ENCODE data around the gene SLC39A2.
"Not testable (repeated sequence)": the region's sequence is repeated elsewhere in the genome, so short reads cannot be mapped to it uniquely, and the experiment has no call there.

The SLC39A2 gene, protein sequence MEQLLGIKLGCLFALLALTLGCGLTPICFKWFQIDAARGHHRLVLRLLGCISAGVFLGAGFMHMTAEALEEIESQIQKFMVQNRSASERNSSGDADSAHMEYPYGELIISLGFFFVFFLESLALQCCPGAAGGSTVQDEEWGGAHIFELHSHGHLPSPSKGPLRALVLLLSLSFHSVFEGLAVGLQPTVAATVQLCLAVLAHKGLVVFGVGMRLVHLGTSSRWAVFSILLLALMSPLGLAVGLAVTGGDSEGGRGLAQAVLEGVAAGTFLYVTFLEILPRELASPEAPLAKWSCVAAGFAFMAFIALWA

DNA sequence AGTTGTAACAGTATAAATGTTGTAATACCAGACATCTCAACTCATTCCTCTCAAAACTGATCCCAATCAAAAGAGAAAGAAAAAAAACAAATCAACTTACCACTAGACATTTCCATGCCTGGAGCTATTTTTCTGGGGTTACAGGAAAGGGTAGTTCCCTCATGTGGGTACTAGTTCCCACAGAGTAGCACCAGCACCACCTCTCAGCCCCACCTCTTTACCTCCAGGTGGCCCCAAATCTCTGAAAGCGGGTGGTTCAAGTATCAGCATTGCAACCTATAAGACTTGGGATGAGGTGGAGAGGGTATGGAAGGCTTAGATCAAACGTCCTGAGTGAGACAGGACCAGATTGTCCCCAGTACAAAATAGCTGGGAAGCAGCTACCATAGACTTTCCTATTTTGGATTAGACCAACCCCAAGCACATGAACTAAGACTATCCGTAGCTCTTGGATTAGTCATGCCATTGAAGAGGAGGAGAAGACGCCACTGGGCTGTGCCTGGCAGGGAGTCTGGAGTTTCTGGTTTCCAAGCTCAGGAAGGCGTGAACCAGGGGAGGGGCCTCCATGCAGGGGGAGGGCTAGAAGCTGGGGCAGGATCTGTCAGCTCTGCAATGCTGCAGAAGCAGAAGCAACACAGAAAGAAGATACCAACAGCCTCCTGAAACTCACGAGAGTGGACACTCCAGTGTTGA lies at the start of gene SLC39A2:
TSS of gene SLC39A2 (plus strand) at position 620 of the 693 bp plus-strand sequence. CDS start 154 bp downstream, outside the sequence.
- DNase-seq, result peak; percentile 42
- H3K27me3 Mint-ChIP-seq (ENCODE audit: low read depth, poor library complexity), result peaks cover 4% of the 10 kb centered on the region
- TF ChIP-seq, protein P1, sequence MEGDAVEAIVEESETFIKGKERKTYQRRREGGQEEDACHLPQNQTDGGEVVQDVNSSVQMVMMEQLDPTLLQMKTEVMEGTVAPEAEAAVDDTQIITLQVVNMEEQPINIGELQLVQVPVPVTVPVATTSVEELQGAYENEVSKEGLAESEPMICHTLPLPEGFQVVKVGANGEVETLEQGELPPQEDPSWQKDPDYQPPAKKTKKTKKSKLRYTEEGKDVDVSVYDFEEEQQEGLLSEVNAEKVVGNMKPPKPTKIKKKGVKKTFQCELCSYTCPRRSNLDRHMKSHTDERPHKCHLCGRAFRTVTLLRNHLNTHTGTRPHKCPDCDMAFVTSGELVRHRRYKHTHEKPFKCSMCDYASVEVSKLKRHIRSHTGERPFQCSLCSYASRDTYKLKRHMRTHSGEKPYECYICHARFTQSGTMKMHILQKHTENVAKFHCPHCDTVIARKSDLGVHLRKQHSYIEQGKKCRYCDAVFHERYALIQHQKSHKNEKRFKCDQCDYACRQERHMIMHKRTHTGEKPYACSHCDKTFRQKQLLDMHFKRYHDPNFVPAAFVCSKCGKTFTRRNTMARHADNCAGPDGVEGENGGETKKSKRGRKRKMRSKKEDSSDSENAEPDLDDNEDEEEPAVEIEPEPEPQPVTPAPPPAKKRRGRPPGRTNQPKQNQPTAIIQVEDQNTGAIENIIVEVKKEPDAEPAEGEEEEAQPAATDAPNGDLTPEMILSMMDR (IDR thresholded peaks at IDR 0.05), result no peak
- H3K9me3 Mint-ChIP-seq, result no peaks in the 10 kb centered on the region
- H3K27ac Mint-ChIP-seq, result peak within 1 kb of the TSS; percentile 66
- H3K4me3 Mint-ChIP-seq, result no peak within 1 kb of the TSS
- peaks cover 28% of the 10 kb centered on the region for H3K4me1 Mint-ChIP-seq
- peaks cover 32% of the 10 kb centered on the region for H3K36me3 Mint-ChIP-seq (ENCODE audit: low read depth)

DNA sequence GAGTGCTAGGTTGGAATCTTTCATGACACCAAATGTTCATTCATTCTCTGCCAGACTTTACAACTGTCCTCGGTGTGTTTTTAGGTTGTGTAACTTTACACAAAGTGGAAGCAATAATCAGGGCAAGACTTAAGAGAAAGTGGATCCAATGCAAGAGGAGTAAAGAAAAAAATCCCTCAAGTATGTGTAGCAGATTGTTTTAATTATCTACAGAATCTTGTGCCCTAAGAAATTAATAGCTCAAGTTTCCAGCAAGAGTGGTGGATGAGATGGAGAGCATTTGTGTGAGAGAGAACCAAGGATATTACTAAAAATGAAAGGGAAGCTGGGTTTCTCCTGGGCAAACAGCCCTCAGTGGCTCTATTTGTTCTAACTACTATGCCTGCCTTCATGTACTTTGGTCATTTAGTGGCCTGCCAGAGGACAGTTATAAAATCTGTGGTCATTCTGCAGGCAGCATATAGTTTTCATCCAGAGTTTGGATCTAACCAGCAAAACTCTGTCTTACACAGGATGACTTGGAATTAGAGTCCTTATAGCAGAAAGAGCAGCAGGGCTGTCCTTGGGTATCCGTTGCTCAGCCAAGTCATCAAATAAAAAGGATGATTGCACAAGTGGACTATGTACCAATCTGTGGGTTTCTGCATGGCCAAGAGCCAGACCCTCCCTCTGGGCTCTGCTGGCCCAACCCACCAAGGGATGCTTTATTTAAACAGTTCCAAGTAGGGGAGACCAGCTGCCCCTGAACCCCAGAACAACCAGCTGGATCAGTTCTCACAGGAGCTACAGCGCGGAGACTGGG lies 44.2 kb upstream of the SLC39A2 start, which contains the start of gene RNASE2:
TSS of gene RNASE2 (plus strand) at position 752 of the 802 bp plus-strand sequence. CDS start 285 bp downstream, outside the sequence.
- H3K27me3 Mint-ChIP-seq (ENCODE audit: low read depth, poor library complexity), result peaks cover 21% of the 10 kb centered on the region
- not testable (repeated sequence) for H3K4me3 Mint-ChIP-seq; H3K9me3 Mint-ChIP-seq; H3K36me3 Mint-ChIP-seq (ENCODE audit: low read depth); H3K27ac Mint-ChIP-seq; H3K4me1 Mint-ChIP-seq; DNase-seq

DNA sequence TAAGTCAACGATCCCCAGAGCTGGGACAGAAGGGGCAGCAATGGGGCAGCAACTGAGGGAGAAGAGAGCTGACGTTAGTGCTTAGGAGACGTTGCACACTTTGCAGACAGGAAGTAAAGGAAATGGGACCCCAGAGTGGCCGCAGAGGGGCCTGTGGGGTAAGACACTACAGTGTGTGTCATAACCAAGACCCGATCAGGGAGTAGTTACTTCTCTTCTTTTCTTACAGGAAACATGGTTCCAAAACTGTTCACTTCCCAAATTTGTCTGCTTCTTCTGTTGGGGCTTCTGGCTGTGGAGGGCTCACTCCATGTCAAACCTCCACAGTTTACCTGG lies 43.6 kb upstream of the SLC39A2 start:
- H3K27ac Mint-ChIP-seq; H3K36me3 Mint-ChIP-seq (ENCODE audit: low read depth); H3K9me3 Mint-ChIP-seq; DNase-seq; H3K4me3 Mint-ChIP-seq; H3K4me1 Mint-ChIP-seq: not testable (repeated sequence)
- peaks cover 18% of the 10 kb centered on the region for H3K27me3 Mint-ChIP-seq (ENCODE audit: low read depth, poor library complexity)

DNA sequence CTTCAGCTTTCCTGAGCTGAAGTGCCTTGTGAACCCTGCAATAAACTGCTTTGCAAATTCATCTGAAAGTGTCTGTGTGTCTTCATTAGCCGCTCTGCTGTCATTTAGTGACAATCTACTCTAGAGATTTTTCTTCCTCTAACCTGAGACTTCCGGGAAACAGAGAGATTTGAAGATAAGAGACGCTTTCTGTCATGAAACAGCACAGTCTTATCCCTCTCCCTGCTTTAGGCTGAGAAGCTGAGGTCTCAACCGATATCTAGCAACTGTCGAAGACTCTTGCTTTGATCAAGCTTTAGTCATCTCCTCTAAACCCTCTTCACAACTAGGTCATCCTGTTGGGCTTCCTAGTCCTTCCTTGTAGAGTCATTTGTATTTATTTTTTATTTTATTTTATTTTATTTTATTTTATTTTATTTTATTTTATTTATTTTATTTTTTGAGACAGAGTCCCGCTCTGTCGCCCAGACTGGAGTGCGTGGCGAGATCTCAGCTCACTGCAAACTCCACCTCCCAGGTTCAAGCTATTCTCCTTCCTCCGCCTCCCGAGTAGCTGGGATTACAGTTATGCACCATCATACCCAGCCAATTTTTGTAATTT lies 42.6 kb upstream of the SLC39A2 start:
- Mint-ChIP-seq H3K27me3 (ENCODE audit: low read depth, poor library complexity) (peaks cover 13% of the 10 kb centered on the region), H3K9me3 (peaks cover 10% of the 10 kb centered on the region), H3K36me3 (ENCODE audit: low read depth) (no peaks in the 10 kb centered on the region), H3K27ac (no peak overlapping the region), H3K4me3 (no peak overlapping the region), H3K4me1 (no peaks in the 10 kb centered on the region)
- no peak for DNase-seq
- TF ChIP-seq, protein P1 (IDR thresholded peaks at IDR 0.05), result no peak

DNA sequence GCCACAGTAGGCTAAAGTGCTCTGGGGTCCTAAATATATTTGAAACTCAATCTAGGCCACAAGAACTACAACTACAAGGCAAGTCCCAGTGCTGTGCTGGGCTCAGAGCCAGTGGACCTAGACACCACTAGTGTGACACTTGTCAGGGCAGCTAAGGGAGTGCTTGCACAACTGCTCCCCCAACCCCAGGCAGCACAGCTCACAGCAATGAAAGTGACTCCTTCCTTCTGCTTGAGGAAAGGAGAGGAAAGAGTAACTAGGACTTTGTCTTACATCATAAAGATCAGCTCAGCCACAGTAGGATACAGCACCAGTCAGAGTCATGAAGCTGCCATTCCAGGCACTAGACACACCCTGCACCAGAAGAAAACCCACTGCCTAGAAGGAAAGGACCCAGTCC lies 40.1 kb upstream of the SLC39A2 start:
- H3K27me3 Mint-ChIP-seq (ENCODE audit: low read depth, poor library complexity), result peaks cover 12% of the 10 kb centered on the region
- not testable (repeated sequence) for H3K4me3 Mint-ChIP-seq; DNase-seq; H3K36me3 Mint-ChIP-seq (ENCODE audit: low read depth); H3K27ac Mint-ChIP-seq; H3K4me1 Mint-ChIP-seq
- peaks cover 10% of the 10 kb centered on the region for H3K9me3 Mint-ChIP-seq

DNA sequence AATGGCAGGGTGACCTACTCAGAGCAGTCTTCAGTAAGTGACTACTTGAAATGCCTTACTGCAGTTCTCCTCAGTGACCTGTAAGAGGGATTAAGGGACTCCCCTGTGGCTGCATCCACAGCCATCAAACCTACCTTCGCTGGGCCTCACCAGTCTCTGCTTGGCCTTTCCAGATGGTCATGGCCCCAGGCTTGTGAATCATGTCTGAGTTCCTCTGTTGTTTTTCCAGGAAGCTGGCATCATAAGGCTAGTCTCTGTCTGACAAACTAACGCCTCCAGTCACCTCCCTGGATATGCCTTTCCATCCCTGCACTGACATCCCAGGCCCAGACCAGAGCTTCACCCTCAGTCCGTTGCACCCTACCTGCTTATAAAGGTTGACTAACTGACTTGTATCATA lies 29.8 kb upstream of the SLC39A2 start:
- no peak for DNase-seq
- Mint-ChIP-seq H3K9me3 (no peaks in the 10 kb centered on the region), H3K4me3 (no peak overlapping the region), H3K36me3 (ENCODE audit: low read depth) (no peaks in the 10 kb centered on the region), H3K27me3 (ENCODE audit: low read depth, poor library complexity) (peaks cover 36% of the 10 kb centered on the region), H3K4me1 (peaks cover 17% of the 10 kb centered on the region), H3K27ac (no peak overlapping the region)
- TF ChIP-seq, protein P1 (IDR thresholded peaks at IDR 0.05), result no peak

DNA sequence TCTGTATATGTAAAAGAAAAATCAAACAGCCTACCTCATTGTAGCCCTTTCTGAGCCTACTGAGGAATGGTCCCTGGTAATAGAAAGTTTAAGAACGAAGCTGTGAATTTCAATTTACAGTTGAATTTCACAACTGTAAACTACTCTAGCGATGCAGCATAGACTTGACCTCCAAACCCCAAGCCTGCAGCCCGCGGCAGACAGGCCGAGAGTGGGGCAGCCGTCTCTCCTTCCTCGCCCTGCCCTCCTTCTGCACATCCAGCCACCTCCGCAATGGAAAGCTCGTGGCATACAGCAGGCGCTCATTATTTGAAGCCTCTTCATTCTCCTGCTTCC lies 28.5 kb upstream of the SLC39A2 start:
- no peak for DNase-seq
- no peaks in the 10 kb centered on the region for H3K9me3 Mint-ChIP-seq
- H3K27me3 Mint-ChIP-seq (ENCODE audit: low read depth, poor library complexity), result peaks cover 32% of the 10 kb centered on the region
- no peaks in the 10 kb centered on the region for H3K36me3 Mint-ChIP-seq (ENCODE audit: low read depth)
- no peak overlapping the region for H3K27ac Mint-ChIP-seq
- H3K4me1 Mint-ChIP-seq, result peaks cover 17% of the 10 kb centered on the region
- H3K4me3 Mint-ChIP-seq, result peak overlapping the region; percentile 96
- TF ChIP-seq, protein P1 (IDR thresholded peaks at IDR 0.05), result no peak

Data from nephron progenitor cell (in vitro differentiated cells).